Sigmoid colon (tissue), 4 donors: Measurements from ENCODE around the gene ARRB1.

Experiments
- CTCF ChIP-seq, 4 experiments: fragments of 450-650 bp in 3 of 4; fragments of 200-600 bp in 1 of 4; IDR thresholded peaks; one replicate each; pipeline ENCODE4 v1.5.1; 2016 to 2019; ENCODE audit warnings: antibody characterized with exemption in 4 of 4, mild to moderate bottlenecking in 3 of 4, moderate library complexity in 2 of 4
- EP300 ChIP-seq, 4 donors: sonication (generic); formaldehyde crosslinking; IDR thresholded peaks; one replicate each; pipeline ENCODE4 v1.6.1; 2017; ENCODE audit warnings: antibody characterized with exemption in 4 of 4
- POLR2A ChIP-seq, 2 donors: fragments of 450-650 bp; IDR thresholded peaks; one replicate each; pipeline ENCODE4 v1.6.1; 2016; ENCODE audit warnings: antibody characterized with exemption in 2 of 2, mild to moderate bottlenecking in 2 of 2, moderate library complexity in 2 of 2

- TF ChIP-seq CTCF (IDR thresholded peaks at IDR 0.05): no peak
- TF ChIP-seq POLR2A (IDR thresholded peaks at IDR 0.05): no peak
- TF ChIP-seq EP300 (IDR thresholded peaks at IDR 0.05): no peak
These were observed 18.2 kb upstream of the ARRB1 start for GRCh38 chr11:75369560-75370255.
